CD4-positive, alpha-beta T cell treated with Interleukin-6 at 100 ng/mL for 8 hours (primary cell): ENCODE data around the gene TMEM119.
"Not testable (repeated sequence)": the region's sequence is repeated elsewhere in the genome, so short reads cannot be mapped to it uniquely, and the experiment has no call there.

ENCODE experiments used
- DNase-seq: peaks from one replicate; pipeline ENCODE4 v3.0.0-alpha.2; 2020; ENCODE audit warnings: mixed read lengths, low spot score

Gene TMEM119

DNA sequence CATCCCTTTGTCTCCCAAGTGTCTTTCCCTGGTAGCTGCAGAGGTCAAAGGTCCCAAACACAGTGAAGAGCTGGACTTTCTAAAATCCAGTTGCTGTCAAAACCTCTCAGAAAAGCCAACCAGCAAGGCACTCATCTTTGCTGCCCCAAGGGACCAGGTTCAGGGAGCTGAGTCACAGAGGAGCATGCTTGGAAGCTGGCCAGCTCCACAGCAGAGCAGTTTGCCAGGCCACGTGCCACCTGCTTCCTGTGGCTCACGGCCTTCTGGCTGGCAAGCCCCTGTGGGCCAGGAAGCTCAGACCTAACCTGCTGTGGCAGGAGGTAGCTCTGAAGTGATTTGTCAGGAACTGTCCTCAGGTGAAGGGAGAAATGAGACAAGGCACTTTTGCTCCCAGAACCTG, 31.9 kb downstream of the TMEM119 start:
- peak; percentile 80 for DNase-seq

DNA sequence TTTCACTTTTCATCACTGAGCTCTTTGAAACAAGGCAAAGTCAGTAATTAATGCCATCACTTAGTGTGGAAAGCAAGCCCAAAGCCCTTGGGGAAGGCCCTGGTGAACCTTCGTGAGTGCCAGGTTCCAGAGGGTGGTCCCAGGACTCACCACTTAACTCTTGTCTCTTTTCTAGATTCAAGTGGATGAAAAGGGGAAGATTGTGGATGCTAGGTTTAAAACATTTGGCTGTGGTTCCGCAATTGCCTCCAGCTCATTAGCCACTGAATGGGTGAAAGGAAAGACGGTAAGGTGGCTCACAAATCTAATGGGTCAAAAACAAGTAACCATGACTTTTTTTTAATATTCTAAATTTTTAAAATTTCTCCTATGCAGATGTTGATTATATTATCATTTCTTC, 32.7 kb downstream of the TMEM119 start:
- DNase-seq: no peak

DNA sequence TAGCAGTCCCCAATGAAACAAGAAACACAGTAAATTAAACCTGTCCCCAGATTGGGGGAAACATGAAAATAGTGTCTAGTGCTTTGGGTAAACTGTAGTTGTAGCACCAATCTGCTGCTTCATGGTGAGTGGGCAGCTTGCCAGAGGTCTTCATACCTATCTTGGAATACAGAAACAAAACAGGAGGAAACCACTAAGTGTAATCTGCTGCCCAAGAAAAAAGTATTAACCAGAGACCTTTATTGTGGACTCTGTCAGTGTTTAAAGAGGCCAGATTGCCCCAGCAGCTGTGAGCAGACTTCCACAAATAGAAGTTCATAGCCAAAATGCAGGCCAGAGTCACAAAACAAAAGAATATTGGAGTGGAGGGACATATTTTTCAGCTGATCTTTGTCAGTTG, 33.2 kb downstream of the TMEM119 start:
- no peak for DNase-seq

DNA sequence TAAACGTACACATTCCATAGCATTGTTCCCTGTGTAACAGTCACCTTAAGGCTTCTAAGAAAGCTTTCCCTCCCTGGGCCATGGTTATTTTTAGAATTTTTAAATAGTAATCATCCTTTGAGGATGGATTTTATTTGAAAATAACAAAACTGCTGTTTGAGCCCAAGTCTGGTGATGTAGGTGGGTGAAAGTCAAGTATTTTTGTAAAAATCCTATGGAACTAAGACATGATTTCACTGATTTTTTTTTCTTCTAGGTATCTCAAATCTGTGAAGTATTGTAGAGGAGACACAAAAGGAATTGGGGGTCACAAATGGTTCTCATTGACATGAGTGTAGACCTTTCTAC, 34.1 kb downstream of the TMEM119 start:
- no peak for DNase-seq

DNA sequence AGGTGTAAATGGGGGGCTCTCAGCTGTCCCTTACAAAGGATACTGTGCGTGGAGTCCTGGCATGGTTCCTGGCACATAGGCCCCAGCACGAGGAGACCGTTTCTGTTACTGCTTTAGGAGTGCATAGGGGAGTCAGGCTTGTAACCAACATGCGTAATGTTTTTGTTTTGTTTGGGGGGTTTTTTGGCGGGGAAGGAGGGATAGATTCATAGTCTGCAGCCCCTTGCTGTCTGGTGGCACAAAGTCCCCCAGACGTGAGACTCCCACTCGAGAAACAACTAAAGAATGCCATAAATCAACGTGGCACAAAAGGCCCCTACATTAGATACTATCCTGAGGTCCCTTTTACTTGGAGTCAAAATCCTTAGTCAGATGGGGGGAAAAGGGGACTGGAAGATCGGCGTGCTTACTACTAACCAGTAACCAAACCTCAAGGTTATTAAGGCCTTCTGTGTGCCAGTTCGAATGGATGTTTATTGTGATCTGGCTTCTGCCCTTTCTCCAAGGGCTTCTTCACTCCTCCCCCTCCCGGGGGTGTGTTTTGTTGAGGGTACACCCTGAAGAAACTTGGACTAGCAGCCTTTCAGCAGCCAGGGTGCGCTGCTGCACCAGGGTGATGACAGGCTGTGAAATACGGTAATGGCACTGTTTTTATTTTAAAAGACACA, 34.6 kb downstream of the TMEM119 start:
- DNase-seq: peak; percentile 87

DNA sequence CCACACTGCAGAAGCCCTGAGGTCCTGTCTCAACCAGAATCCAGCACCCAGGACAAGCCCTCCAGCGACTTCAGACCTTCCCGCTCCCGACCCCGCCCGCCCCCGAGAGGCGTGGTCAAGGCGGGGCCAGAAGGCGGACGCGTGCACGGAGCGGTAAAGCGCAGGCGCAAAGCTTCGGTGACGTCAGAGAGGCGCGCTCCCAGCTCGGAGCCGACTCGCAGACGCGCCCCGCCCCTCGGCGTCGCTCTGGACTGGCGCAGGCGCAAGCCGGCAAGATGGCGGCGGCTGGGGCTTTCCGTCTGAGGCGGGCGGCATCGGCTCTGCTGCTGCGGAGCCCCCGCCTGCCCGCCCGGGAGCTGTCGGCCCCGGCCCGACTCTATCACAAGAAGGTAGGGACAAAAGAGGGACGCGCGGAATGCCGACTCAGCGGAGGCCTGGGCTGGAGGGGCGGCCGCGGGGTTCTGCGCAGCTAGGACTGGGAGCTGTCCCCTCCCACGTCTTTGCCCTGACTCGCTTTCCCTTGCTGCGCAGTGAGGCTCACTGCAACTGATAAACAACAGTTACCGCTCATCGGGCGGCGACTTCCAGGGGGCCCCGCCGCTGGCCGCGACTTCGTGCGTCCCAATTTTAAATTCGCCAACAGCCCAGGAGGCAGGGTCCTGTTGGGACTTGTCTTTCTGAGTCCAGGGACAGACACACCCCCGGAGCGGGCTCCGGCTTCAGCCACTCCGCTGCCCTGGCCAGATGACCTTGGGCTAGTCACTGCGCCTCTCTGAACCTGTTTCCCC, 35.3 kb downstream of the TMEM119 start, which contains the start of gene ISCU:
Gene ISCU, plus strand, starts transcription at position 249 of the 788 bp plus-strand sequence. Its CDS starts 27 bp downstream, at position 276.
- peak; percentile 98 for DNase-seq

DNA sequence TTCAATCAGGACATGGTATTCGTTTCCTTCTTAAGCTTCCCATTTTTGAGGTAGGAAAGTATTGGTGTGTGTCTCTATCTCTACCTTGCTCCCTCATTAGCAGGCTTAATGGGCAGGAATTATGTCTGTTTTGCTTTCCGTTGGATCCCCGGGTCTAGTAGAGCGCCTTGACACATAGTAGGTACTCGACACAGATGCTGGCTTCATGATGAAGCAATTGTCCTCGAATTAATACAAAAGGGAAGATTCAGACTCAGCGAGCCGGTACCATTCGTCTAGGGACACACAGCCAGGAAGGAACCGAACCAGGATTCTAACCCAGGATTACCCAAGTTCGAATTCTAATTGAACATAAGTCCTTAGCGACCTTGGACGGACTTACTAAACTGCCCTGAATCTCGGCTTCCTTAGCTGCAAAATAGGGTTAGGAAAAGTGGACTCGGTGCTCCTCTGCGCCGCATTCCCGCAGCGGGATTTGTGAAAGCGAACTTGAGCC, 36.0 kb downstream of the TMEM119 start:
- DNase-seq: no peak

DNA sequence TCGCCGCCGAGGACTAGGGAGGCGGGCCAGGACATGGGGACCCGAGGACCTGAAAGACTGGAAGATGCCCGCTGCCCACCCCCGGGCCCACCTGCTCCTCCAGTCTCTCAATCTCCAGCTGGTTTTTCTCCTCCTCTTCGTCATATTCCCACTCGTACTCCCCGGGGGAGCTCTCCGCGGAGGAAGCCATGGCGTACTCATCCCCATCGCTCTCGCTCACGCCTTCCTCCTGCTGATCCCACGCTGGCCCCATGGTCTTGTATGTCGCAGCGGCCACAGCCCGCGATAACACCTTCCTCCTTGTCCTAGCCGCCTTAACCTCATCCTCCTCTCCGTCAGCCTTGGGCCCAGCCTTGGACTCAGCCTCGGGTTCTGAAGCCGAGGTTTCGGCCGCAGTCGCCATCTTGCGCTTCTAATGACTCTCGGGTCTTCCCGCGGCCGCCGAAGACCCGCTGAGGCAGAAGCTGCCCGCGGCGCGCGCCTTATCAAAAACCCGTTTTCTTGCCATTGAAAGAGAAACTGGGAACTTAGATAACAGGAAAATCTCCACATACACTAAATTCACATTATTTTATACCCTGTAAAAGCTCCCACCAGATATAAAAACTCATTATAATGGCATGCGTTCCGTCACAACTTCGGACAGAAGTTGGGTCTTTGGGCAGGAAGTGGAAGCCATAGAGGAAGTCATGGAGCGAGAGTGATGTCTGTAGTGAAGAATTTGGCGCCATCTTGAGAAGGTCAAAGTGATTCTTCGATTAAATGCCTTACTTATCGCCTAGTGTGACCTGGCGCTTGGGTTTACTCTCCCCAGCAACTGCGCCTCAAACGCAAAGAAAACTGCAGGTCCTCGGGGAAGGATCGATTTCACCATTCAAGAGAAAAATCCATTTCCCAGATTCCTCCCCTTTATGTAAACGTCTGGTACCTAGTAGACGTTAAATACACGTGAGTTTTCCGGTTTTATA, 36.8 kb downstream of the TMEM119 start, which contains the start of gene SART3:
Gene SART3, minus strand, starts transcription at position 422 of the 968 bp plus-strand sequence. Its CDS starts 19 bp downstream, at position 403.
- peak; percentile 83 for DNase-seq

DNA sequence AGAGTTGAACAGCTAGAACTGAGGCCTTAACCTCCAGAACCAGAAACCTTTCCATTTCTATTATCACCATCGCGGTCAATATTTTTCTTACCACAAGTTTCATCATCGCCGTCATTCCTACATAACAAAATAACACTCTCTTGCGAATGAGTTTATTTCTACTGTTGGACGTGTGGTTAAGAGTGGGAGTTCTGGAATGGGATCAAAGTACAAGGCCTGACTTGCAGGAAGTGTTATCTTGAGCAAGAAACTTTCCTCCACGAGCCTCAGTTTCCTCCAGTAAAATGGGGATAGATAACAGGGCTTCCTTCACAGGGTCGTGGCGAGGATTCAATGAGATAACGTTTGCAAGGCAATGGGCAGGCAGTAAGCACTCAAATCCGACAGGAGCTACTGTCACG, 37.6 kb downstream of the TMEM119 start:
- DNase-seq: no peak

DNA sequence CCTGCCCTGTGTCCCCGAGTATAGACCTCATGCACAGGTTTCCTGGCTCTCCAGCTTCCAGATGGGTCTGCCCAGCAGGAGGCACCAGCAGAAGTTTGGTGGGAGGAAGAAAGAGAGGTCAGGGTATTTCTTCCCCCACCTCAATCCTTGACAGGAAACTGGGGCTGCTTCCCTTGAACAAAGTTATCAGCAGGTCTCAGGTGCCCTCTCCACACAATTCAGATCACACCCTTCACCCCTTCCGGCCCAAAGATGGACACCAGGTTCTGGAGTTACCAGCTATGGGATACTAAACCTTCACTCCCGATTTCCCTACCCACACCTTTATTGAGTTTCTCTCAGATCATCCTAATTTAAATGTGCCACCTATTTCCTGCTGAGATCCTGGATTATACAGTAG, 38.1 kb downstream of the TMEM119 start:
- DNase-seq: no peak

DNA sequence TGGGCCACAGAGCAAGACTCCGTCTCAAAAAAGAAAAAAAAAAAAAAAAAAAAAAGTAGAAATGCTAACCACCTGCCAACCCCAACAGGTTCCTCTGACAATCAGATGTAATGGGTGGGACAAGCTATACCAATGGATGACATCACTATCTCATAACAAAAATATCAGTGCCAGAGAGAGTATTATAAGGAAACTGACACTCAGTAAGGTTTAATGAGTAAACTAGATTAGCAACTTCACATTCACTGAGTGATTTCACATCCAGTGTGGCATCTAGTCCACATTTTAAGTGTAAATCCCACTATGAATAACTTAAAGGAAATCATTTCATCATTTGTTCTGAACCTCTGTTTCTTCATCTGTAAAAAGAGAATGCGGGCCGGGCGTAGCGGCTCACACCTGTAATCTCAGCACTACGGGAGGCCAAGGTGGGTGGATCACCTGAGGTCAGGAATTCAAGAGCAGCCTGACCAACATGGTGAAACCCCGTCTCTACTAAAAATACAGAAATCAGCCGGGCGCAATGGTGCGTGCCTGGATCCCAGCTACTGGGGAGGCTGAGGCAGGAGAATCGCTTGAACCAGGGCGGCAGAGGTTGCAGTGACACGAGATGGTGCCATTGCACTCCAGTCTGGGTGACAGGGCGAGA, 38.8 kb downstream of the TMEM119 start:
- no peak for DNase-seq

DNA sequence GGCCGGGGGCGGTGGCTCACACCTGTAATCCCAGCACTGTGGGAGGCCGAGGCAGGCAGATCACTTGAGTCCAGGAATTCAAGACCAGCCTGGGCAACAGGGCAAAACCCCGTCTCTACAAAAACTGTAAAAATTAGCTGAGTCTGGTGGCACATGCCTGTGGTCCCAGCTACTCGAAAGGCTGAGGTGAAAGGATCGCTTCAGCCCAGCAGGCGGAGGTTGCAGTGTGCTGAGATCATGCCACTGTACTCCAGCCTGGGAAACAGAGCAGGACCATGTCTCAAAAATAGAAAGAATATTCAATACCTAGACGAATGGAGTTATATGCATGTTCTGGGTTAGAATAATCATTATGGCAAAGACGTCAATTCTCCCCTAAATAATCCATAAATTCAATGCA, 42.5 kb downstream of the TMEM119 start:
- not testable (repeated sequence) for DNase-seq

DNA sequence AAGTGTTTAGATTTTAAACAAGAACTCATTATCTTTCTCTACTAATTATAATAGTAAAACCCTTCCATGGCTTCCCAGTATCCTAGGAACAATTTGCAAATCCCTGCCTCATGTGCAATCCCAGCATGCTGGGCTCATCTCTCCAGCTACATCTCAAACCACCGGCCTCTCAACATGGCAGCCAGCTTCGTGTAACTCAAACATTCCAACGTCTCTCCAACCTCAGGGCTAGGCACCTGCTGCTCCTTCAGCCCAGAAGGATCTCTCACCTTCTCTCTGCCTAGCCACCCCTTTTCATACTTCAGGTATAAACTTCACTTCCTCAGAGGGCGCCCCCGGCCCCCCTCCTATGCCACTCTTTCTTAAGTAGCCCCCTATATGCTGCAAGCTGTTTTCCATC, 44.1 kb downstream of the TMEM119 start:
- no peak for DNase-seq

DNA sequence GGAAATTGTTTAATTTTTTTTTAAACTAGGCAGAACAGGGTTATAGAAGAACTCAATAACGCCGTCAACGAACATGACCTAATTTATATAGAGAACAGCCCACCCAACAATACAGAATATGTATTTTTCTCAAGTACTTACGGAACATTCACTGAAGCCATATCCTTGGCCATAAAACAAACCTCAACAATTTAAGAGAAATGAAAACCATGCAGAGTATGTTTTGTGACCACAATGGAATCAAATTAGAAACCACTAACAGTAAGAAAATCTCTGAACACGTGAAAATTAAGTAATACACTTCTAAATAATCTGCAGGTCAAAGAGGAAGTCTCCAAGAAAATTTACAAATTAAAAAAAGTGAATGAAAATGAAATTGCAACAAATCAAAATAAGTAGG, 46.3 kb downstream of the TMEM119 start:
- DNase-seq: no peak

DNA sequence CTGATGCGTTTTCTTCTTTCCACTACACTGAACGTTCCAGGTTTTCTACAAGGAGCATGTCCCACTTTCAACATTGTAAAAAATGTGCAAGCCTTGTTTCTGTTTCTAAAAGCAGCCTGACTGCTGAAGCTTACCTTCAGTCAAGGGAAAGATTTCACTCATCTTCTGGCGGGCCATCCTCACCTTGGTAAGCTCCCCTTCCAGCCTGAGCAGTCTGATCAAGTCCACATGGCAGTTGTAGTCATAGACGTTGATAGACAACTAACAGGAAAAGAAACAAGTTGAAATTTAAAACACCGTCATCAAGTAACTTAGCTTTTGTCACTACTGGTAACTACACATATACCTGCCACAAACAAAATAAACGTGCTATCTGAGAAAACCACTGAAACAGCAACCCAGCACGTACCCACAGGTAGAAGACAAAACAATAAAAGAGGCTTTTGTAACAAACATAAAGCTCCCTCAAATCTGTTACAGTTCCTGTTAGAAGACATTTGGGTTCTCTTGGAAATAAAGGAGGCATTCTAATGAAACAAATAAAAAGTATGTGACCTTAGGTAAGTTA, 48.8 kb downstream of the TMEM119 start:
- no peak for DNase-seq

DNA sequence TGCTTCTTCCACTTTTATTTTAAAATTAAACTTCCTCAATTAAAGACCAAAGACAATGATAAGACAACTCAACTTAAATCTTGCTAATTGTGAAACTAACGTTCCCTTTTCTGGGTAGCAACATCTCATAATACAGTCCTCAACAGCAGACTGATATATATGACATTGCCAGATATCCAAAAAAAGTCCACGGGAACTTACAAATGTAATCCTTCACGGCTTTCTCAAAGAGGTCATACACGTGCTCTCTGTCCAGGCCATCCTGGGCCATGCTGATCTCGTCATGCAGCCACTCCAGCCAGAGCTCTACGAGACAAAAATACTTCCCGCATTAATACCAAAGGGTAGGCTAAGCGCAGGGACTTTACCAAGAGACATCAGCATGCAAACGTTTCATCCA, 50.2 kb downstream of the TMEM119 start:
- DNase-seq: no peak

DNA sequence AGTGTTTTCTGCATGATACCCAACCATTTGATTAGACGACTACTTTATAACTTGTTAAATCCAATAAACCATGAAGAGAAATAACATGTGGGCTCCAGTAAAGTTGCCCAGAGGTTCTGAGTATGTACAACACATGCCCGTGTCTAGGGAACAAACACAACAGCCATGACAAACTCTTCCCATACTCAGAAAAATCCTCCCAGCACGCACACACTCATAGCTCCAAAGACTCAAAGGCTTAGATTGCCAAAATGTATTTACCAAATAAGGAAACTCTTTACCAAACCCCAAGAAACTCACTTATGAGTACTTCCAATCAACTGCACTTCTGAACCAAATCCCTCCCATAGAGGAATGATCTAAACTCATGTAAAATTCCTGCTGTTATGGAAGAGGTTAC, 54.2 kb downstream of the TMEM119 start:
- no peak for DNase-seq

DNA sequence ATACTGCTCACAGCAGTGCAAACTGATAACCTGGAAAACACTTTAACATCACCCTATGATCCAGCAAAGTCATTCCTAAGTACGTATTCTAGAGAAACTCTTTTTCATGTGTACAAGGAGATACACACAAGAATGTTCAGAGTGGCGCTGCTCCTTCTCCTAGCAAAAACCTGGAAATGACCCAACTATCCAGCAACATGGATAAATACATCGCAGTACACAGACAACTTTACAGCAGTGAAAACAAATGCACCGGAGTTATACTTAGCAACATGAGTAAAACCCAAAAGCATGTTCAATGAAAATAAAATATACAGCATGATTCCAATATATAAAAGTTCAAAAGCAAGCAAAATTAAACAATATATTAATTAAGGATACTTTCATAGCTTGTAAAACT, 55.6 kb downstream of the TMEM119 start:
- no peak for DNase-seq
